Sigmoid colon (tissue), 4 donors: ENCODE results near the gene SLIT1.

ENCODE experiments used
- POLR2A ChIP-seq, 2 donors: fragments of 450-650 bp; IDR thresholded peaks; one replicate each; pipeline ENCODE4 v1.6.1; 2016; ENCODE audit warnings: antibody characterized with exemption in 2 of 2, mild to moderate bottlenecking in 2 of 2, moderate library complexity in 2 of 2
- POLR2AphosphoS5 ChIP-seq, 4 donors: sonication (generic); formaldehyde crosslinking; IDR thresholded peaks; one replicate each; pipeline ENCODE4 v1.6.1; 2017; ENCODE audit warnings: antibody characterized with exemption in 4 of 4
- TF ChIP-seq, protein P1 (sequence below), 4 experiments: fragments of 450-650 bp in 3 of 4; fragments of 200-600 bp in 1 of 4; IDR thresholded peaks; one replicate each; pipeline ENCODE4 v1.5.1; 2016 to 2019; ENCODE audit warnings: antibody characterized with exemption in 4 of 4, mild to moderate bottlenecking in 3 of 4, moderate library complexity in 2 of 4

DNA sequence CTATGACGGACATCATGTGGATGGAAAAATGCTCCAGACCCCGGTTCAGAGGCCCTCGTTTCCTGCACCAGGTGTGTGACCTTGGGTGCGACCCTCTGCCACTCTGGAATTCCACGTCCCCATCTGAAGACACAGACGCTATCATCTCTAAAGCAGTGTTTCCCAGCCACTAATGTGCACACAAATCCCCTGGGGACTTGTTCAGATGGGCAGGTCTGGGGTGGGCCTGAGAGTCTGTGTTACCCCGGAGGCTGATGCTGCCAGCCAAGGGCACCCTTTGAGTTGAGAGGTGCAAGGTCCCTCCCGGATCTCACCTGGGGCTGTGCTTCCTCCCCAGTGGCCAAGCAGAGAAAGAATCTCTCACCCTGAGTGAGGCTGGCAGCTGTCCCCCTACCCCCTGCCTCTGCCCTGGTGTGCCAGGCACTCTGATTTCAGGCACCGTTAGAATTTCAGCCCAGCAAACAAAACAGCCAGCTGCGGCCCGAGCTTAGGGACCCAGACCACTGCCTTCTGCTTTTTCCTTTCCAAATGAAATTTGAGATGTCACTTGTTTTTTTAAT, 90.0 kb downstream of the SLIT1 start:
- TF ChIP-seq, protein P1, sequence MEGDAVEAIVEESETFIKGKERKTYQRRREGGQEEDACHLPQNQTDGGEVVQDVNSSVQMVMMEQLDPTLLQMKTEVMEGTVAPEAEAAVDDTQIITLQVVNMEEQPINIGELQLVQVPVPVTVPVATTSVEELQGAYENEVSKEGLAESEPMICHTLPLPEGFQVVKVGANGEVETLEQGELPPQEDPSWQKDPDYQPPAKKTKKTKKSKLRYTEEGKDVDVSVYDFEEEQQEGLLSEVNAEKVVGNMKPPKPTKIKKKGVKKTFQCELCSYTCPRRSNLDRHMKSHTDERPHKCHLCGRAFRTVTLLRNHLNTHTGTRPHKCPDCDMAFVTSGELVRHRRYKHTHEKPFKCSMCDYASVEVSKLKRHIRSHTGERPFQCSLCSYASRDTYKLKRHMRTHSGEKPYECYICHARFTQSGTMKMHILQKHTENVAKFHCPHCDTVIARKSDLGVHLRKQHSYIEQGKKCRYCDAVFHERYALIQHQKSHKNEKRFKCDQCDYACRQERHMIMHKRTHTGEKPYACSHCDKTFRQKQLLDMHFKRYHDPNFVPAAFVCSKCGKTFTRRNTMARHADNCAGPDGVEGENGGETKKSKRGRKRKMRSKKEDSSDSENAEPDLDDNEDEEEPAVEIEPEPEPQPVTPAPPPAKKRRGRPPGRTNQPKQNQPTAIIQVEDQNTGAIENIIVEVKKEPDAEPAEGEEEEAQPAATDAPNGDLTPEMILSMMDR (IDR thresholded peaks at IDR 0.05): no peak
- TF ChIP-seq POLR2A (IDR thresholded peaks at IDR 0.05): no peak
- no peak for TF ChIP-seq POLR2AphosphoS5 (IDR thresholded peaks at IDR 0.05)
